Cardiac fibroblast (primary cell): ENCODE data around the gene RBCK1.
A peak's percentile ranks its signal among the peaks of the same experiment; 100 is the strongest.

Experiments used
- DNase-seq, 2 donors: peaks; one replicate each; pipeline versions ENCODE4 v3.0.0 to v3.0.0-alpha.2; 2010; ENCODE audit warnings: low read depth in 2 of 2
- H3K4me3 ChIP-seq, 2 donors: replicated peaks in 1 of 2; 1 replicate in 1 of 2; 2 replicates in 1 of 2; pipeline ENCODE4 v1.5.1; 2011; ENCODE audit warnings: low read depth in 2 of 2, low read length in 2 of 2, mild to moderate bottlenecking in 2 of 2, moderate library complexity in 1 of 2
- TF ChIP-seq, protein P1 (sequence below): IDR thresholded peaks from one replicate; pipeline ENCODE4 v1.5.1; 2011; ENCODE audit warnings: low read depth, mild to moderate bottlenecking, low read length, inconsistent platforms

The RBCK1 gene

DNA sequence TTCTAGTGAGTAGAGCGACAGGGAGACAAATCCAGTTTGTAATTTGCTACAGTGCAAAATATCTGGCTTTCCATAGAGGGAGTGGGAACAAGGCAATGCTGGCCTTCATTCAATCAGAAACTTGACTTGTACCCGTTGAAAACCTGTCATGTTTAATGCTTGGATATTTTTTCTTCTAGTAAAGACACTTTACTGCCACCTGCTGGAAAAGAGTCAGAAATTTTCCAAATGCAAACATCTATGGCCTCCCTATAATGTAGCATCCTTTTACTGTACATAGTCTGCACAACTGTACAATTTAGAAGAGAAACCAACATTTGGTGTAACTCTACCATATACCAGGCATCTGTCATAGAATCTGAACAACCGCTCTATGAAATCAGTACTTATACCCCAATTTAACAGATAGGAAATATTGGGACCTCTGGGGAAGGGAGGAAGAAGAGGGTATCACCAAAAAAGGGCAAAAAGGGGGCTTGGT, 70.9 kb downstream of the RBCK1 start:
- peak; percentile 77 to 82 for DNase-seq

DNA sequence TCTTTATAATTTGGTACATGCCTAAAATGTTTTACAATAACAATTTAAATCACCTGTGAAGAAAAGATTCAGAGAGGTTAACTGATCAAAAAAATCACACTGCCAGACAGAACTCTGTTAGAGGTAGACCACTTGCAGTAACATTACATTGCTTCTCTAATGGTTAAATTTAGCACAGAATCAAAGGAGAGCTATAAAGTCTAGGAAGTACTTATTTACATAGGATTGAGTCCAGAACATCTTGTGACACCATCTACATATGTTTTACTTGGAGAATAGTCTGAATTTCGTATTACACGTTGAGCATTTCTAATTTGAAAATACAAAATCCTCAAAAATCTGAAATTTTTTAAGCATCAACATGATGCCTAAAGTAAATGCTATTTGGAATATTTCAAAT, 71.4 kb downstream of the RBCK1 start:
- no peak overlapping the region for H3K4me3 ChIP-seq
- TF ChIP-seq, protein P1, sequence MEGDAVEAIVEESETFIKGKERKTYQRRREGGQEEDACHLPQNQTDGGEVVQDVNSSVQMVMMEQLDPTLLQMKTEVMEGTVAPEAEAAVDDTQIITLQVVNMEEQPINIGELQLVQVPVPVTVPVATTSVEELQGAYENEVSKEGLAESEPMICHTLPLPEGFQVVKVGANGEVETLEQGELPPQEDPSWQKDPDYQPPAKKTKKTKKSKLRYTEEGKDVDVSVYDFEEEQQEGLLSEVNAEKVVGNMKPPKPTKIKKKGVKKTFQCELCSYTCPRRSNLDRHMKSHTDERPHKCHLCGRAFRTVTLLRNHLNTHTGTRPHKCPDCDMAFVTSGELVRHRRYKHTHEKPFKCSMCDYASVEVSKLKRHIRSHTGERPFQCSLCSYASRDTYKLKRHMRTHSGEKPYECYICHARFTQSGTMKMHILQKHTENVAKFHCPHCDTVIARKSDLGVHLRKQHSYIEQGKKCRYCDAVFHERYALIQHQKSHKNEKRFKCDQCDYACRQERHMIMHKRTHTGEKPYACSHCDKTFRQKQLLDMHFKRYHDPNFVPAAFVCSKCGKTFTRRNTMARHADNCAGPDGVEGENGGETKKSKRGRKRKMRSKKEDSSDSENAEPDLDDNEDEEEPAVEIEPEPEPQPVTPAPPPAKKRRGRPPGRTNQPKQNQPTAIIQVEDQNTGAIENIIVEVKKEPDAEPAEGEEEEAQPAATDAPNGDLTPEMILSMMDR: no peak
- DNase-seq: peak in 1 of 2 donors; percentile 56

More for the DNA sequence above, 70.9 kb downstream of the RBCK1 start:
- no peak overlapping the region for H3K4me3 ChIP-seq
- TF ChIP-seq, protein P1: peak; percentile 51

DNA sequence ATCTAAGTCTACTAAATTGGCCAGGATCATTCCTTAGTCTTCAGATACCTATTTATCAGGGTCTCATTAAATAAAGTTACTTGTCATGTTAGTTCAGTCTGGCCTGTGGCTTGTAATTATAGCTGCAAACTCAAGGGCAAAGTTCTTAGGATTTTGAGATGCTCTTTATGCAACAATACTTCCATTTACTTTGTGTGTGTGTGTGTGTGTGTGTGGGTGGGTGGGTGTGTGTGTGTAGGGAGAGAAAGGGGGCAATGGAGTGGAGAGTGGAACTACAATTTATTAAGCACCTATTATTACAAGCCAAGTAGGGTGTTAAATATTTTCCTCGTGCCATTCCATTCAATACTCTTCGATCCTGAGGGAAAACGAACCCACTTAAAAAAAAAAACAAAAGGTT, 71.9 kb downstream of the RBCK1 start:
- TF ChIP-seq, protein P1: no peak
- H3K4me3 ChIP-seq: no peak overlapping the region
- no peak for DNase-seq

DNA sequence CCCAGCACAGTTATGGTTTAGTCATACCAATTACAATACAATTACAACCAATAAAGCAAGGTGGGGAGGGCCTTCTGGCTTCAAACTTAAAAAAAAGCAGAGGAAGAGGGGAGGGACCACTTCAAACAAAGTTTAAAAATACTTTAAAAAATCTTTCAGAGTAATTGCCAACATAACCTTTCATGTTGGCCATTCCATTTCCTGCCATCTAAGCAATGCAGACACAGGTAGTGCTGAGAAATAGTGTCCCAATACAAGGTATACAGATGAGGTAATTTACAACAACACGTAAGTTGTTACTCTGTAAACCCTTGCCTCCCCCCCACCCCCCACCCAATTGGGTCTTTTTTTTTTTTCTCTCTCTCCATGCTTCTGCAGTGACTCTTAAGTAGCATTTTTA, 73.1 kb downstream of the RBCK1 start:
- no peak overlapping the region for H3K4me3 ChIP-seq
- TF ChIP-seq, protein P1: no peak
- DNase-seq: no peak
